ENCODE data around the gene DTYMK.

The DTYMK gene, protein sequence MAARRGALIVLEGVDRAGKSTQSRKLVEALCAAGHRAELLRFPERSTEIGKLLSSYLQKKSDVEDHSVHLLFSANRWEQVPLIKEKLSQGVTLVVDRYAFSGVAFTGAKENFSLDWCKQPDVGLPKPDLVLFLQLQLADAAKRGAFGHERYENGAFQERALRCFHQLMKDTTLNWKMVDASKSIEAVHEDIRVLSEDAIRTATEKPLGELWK

DNA sequence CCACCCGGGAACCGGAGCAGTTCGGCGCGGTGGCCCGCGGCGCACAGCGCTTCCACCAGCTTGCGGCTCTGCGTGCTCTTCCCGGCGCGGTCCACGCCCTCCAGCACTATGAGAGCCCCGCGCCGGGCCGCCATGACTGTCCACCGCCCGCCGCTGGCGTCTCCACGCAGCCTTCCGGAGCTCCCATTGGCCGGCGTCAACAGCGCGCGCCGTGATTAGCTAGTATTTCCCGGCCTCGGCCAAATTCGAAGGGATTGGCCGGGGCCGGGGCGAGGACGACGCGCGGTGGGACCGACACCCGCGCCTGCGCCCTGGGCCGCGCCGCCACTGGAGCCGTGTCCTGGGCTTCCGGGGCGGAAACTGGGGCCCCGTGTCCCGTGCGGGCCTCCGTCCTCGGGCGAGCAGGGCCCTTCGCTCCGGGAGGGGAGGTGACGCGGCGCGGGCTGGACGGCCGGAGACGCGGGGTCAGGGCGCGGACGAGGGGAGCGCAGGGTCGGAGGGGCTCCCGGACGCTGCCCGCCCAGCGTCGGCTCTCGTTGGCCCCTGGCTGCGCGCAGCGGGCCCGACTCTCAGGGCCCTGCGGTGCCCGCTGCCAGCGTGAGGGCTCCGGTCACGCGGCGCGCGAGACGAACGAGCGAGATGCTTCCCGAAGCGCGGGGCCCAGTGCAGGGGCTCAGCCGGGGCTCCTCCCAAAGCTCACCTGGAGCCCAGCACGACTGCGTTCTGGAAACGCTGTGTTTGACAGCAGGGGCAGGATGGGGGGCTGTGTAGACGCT, at the start of gene DTYMK:
Gene DTYMK, minus strand, starts transcription at position 166 of the 776 bp plus-strand sequence. Its CDS starts 32 bp downstream, at position 134.
- peak; percentile 97 for DNase-seq (ENCODE audit: low read depth)

DNA sequence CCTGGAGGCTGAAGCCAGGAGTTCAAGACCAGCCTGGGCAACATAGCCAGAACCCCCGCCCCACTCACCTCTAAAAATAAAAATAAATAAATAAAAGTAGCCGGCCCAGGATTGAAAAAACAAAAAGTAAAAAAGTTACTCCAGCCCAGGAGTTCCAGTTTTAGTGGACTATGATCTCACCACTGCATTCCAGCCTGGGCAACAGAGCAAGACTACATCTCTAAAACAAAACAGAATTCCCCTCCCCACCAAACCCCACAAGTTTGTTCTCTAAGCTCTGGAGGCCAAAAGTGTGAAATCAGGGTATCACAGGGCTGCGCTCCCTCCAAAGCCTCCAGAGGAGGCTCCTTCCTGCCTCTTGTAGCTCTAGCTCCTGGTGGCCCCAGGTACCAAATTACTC, 49.5 kb upstream of the DTYMK start:
- peak; percentile 17 for DNase-seq (ENCODE audit: low read depth)

GRCh38 chr2:241734467-241735208, 48.0 kb upstream of the DTYMK start, which contains the start of gene D2HGDH:
Gene D2HGDH, plus strand, starts transcription at chr2:241734630. Its CDS starts 595 bp downstream, at chr2:241735225.
- DNase-seq (ENCODE audit: low read depth), result peak; percentile 88

- no peak for DNase-seq (ENCODE audit: low read depth)
These were observed 47.5 kb upstream of the DTYMK start for GRCh38 chr2:241734208-241734466.

DNA sequence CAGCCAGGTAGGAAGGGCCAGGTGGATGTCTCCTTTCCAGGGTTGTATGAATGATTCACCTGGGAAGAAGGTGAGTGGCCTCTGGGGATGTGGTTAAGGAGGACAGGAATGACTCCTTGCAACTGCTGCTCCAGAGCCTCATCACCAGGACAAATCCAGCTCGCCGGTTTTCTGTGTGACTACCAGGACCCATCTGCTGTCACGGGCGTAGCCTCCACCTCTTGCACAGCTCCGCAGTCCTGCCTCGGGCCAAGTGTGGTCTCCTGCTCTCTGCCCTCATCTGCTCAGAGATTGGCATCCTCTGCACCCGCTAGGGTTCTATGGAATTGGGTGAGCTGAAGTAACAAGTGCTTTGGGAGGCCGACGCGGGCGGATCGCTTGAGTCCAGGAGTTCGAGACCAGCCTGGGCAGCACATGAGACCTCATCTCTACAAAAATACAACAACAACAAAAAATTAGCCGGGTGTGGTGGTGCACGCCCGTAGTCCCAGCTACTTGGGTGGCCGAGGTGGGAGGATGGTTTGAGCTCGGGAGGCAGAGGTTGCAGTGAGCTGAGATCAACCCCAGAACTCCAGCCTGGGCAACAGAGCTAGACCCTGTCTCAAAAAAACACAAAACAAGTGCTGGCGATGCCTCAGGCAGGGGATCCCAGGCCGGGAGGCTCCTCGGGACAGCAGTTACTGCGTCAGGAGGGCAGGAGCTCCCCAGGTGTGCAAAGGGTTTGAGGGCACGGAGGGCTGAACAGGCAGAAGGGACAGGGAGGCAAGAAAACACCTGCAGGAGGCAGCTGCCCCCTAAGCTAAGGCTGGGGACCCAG, 47.0 kb upstream of the DTYMK start:
- DNase-seq (ENCODE audit: low read depth), result no peak

GRCh38 chr2:241732513-241733186, 46.0 kb upstream of the DTYMK start:
- peak; percentile 48 for DNase-seq (ENCODE audit: low read depth)

GRCh38 chr2:241730671-241731293, 44.2 kb upstream of the DTYMK start:
- no peak for DNase-seq (ENCODE audit: low read depth)

GRCh38 chr2:241729868-241730267, 43.3 kb upstream of the DTYMK start:
- DNase-seq (ENCODE audit: low read depth), result no peak

DNA sequence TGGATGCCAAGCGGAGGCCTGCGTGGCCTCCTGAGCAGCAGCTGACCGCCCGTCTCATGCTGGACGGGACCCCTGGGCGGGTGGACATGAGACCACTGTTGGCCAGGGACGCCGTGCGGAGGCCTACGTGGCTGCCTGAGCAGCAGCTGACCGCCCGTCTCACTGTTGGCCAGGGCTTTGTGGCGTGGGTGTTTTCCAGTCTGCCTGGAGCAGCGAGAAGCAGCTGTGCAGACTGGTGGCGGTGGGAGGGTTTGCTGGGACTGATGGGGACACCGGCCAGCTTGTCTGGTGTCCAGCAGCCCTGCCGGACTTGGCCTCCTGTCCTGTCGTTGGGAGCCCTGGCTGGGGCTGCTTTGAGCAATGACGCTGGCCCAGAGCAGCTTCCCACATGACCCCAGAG, 42.0 kb upstream of the DTYMK start:
- no peak for DNase-seq (ENCODE audit: low read depth)

- no peak for DNase-seq (ENCODE audit: low read depth)
These were observed 41.4 kb upstream of the DTYMK start for GRCh38 chr2:241728000-241728399.

DNA sequence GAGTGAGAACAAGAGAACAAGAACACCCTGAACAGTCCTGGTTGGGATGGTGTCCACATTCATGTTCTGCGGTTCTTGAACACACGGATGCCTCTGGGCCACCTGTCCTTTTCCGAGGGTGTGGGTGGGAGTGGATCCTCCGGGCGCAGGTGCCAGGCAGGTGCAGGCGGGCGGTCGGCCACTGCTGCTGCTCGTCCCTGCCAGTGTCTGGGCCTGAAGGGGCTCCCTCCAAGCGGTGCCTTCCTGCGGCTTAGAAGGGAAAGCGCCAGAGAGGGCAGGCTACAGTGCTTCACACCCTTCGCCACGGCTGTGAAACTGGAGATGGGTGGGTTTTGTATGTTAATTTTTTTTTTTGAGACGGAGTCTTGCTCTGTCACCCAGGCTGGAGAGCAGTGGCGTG, 39.8 kb upstream of the DTYMK start:
- no peak for DNase-seq (ENCODE audit: low read depth)

DNA sequence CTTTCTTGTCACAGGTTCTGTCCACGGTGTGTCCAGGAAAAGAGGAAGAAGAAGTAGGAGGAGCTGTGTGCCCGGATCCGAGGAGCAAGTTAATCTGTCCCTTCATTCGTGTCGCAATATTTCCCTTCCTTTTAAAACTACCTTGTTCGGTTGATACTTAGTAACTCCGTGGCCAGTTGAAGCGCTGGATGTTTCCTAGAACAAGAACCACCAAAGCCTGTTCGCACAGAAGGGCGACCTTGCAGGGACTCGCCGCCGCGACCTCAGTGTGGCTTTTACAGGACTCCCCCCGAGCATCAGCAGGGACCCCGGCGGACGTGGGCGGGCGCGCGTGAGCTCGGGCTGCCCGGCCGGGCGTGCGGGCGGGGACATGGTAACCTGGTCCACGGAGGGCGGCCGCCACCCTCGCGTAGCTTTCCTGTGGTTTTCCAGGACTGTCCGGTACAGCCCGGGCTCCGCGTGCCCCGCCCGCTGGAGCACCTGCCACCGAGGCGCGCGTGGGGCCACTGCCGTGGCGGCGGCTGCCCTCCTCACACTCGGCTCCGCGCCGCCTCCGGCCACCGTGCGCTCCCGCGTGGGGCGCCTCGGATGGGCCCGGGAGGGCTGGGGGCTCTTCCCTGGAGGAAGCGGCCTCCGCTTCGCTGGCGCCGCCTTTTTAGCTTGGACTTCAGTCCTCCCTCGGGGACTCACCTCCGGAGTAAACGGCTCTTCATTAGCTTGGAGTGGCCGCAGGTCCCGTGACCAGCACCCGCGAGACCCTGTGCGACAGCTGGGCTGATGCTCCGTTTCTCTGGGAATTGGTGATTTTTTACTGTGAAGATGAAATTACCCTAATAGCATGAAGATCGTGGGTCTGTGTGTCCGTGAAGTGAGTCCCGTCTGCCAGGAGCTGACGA, 38.6 kb upstream of the DTYMK start:
- no peak for DNase-seq (ENCODE audit: low read depth)

- DNase-seq (ENCODE audit: low read depth), result no peak
These were observed 37.8 kb upstream of the DTYMK start for GRCh38 chr2:241724259-241724974.

GRCh38 chr2:241722896-241723454, 36.4 kb upstream of the DTYMK start:
- no peak for DNase-seq (ENCODE audit: low read depth)

GRCh38 chr2:241721852-241722251, 35.2 kb upstream of the DTYMK start:
- no peak for DNase-seq (ENCODE audit: low read depth)

- no peak for DNase-seq (ENCODE audit: low read depth)
These were observed 33.9 kb upstream of the DTYMK start for GRCh38 chr2:241720560-241720959.

GRCh38 chr2:241720099-241720498, 33.5 kb upstream of the DTYMK start:
- DNase-seq (ENCODE audit: low read depth), result no peak

GRCh38 chr2:241719093-241719492, 32.5 kb upstream of the DTYMK start:
- no peak for DNase-seq (ENCODE audit: low read depth)

DNA sequence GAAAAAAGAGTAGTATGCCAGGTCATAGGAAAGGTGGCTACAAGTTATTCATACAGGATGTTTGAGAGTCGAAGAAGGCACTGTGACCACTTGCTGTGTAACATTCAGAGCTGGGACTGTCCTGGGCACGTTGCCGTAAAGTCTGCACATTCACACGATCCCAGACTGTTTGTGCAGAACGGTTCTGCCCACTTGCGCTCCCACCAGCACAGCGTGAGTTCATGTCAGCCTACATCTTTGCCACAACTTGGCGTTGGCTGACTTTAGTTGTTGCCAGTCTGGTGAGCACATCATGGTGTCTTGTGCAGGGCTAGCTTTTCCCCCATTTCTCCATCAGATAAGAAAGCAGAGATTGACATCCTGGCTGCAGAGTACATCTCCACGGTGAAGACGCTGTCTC, 22.3 kb upstream of the DTYMK start:
- no peak for DNase-seq (ENCODE audit: low read depth)
